ENCODE results near the gene ADRA2B.

DNA sequence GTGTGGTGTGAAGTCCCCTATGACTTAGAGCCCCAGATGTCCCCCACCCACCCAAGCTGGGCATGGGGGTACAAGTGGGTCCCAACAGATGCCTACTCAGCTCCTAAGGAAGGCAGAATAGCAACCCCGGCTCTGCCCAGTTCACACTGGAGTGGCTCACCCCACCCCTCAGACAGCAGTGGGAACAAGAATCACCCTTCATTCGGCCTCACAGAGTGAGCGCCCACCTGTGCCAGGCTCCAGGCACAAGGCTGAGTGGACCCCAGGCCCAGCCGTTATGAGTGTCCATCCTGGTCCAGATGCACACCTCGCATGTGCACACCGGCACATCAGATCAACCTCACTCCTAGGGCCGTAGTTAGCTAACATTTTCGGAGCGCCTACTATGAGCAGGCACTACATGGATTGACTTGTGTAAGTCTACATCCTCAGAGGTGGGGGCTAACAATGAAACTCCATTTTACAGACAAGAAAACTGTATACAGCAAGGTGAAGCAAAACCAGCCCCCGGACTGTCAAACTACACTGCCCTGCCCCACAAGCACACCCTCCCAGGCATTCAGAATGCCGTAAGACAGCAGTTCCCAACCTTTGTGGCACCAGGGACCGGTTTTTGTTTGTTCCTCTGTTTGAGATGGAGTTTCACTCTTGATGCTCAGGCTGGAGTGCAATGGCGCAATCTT, 24.7 kb upstream of the ADRA2B start:
- TF ChIP-seq, protein P1, sequence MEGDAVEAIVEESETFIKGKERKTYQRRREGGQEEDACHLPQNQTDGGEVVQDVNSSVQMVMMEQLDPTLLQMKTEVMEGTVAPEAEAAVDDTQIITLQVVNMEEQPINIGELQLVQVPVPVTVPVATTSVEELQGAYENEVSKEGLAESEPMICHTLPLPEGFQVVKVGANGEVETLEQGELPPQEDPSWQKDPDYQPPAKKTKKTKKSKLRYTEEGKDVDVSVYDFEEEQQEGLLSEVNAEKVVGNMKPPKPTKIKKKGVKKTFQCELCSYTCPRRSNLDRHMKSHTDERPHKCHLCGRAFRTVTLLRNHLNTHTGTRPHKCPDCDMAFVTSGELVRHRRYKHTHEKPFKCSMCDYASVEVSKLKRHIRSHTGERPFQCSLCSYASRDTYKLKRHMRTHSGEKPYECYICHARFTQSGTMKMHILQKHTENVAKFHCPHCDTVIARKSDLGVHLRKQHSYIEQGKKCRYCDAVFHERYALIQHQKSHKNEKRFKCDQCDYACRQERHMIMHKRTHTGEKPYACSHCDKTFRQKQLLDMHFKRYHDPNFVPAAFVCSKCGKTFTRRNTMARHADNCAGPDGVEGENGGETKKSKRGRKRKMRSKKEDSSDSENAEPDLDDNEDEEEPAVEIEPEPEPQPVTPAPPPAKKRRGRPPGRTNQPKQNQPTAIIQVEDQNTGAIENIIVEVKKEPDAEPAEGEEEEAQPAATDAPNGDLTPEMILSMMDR (conservative IDR thresholded peaks at IDR 0.05), result no peak
- TF ChIP-seq ZFX (IDR thresholded peaks at IDR 0.05), result no peak

Data from C4-2B (cell line).